HG03432 (cell line): Measurements from ENCODE around the gene SEZ6L2.
"Not testable (repeated sequence)": the region's sequence is repeated elsewhere in the genome, so short reads cannot be mapped to it uniquely, and the experiment has no call there.

ENCODE experiments used
- ATAC-seq: cut with Tn5 transposase; IDR thresholded peaks from one replicate; pipeline ENCODE4 v1.9.1; 2021; ENCODE audit warnings: mild to moderate bottlenecking, moderate library complexity; ENCODE audit not compliant: unreplicated experiment

SEZ6L2 gene

DNA sequence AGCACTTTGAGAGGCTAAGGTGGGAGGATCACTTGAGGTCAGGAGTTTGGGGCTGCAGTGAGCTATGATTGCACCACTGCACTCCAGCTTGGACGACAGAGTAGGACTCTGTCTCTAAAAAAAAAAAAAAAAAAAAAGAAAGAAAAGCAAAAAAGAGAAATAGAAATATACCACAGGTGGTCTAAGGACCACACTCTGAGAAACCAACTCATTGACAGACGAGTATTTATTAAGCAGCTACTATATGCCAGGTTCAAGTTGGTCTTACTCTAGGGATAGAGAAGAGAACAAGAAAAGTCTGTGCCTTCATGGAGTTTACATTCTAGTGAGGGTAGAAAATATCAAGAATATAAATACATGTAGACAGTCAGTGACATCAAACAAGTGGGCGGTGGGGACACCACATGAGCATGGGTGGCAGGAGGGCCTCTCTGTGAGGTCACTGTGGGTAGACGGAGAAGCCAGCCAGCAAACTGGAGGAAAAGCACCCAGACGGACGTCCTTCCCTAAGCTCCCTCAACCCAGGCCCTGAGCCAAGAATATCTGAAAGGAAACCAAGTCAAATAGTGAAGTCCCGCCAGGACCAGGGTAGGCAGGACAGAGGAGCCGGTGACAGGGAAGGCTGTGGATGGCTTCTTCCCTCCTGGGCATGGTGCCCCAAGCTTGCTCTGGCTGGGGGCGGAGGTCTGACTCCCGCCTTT is 41.1 kb downstream of the SEZ6L2 start:
- no peak for ATAC-seq

DNA sequence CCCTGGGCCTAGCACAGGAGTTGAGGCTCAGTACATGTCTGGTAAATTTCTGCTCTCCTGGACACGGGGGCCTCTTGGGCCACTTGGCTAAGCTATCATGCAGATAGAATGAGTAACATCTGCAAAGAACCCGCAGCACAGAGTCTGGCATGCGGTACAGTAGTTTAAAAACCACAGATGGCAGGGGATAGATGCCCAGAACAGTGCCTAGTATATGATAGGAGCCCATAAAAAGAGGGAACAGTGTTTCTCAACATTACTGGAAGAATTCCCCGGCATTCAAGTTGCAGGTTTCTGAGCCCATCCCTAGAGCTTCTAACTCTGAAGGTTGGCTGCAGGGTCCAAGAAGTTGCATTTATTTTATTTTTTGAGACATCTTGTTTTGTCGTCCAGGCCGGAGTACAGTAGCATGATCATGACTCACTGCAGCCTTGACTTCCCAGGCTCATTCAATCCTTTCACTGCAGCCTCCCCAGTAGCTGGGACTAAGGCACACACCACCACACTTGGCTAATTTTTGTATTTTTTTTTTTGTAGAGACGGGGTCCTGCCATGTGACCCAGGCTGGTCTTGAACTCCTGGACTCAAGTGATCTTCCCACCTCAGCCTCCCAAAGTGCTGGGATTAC is 42.1 kb downstream of the SEZ6L2 start:
- ATAC-seq = no peak

DNA sequence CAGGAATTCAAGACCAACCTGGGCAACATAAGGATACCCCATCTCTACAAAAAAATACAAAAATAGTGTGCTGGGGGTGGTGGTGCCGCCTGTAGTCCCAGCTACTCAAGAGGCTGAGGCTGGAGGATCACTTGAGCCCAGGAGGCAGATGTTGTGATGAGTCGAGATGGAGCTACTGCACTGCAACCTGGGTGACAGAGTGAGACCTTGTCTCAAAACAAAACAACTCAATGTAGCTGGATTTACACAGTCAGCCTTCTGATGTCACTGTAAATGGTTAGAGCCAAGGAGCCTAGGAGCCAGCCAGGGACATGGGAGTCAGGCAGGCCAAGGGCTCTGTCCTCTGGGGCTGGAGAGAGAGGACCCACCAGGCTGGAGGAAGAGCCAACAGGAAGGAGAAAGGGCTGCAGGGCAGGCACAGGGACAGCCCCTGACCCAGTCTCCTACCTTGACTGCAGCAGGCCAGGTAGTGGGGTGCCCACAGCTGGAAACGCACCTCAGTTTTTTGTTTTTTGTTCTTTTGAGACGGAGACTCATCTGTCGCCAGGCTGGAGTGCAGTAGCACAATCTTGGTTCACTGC is 44.7 kb downstream of the SEZ6L2 start:
- ATAC-seq = no peak

DNA sequence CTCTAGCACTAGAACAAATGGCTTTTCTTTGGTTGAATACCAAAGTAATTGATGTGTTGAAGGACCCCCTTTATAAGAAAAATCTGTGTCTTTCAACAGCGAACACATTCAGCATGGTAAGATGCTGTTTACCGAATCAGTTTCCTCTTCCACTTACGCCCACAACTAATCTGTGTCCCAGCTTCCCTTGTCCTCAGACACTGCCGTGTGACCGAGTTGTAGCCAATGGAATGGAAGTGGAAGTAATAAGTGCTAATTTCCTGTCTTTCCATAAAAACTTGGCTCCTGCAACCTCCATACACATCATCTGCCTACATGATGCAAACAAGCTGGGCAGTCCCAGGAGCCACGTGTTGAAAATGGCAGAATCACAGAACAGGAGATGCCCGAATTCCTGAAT is 46.7 kb downstream of the SEZ6L2 start:
- ATAC-seq = no peak

DNA sequence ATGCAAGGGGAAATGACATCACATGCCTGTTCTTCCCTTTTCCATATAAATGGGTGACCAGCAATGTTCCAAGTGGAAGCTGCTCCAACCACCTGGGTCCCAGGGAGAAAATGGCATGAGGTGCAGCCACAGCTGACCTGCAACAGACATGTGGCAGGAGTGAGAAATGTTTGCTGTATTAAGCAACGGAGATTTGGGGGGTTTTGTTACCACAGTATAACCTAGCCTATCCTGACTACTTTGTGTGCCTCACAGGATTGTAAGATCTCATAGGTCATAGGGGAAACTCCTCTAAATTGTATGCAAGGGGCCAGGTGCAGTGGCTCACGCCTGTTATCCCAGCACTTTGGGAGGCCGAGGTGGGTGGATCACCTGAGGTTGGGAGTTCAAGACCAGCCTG is 48.4 kb downstream of the SEZ6L2 start:
- no peak for ATAC-seq

DNA sequence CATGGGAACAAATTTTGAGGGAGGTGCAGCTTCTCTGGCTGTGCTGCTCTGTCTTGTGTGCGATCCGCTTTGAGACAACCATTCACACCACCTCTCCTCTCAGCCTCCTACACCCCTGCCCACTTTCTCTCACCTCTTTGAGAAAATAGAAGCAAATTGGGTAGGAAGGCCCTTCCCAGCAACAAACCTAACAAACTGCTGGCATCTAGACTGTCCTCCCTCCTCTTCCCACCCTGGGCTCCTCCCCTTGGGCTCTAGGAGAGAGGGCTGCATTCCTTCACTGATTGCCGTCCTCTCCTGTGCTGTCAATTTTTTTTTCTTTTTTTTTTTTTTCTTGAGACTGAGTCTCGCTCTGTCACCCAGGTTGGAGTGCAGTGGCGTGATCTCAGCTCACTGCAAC is 49.8 kb downstream of the SEZ6L2 start:
- ATAC-seq = no peak

DNA sequence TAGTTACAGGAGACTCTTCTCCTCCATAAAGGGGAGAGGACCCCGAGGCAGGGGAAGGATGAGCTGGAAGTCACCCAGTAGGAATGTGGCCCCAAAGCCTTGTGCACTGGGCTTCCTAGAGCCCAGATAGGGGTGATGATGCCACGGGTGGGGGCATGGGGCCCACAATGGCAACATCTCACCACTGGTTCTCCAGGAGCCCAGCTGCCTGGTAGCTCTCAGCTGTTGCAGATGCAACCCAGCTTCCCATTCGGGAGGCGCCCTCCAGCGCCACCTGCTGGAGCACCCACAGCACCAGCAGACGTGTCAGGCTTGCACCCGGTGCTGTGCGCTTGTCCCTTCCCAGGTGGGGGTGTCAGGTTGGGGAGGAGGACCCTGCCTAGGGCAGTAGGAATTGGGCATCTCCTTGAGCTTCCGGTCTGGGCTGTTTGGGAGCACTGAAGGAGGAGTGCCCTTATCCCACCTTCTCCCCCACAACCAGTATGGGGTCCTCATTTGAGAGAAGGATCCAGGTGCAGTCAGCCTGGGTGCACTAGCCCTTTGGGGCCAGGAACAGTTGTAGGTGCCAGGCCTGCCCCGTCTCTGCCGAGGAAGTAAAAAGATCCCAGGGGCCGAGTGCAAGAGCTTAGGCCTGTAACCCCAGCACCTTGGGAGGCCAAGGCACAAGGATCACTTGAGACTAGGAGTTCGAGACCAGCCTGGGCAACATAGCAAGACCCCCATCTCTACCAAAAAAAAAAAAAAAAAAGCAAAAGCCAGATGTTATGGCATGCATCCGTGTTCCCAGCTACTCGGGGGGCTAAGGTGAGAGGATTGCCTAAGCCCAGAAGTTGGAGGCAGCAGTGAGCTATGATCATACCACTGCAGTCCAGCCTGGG is 50.7 kb downstream of the SEZ6L2 start:
- no peak for ATAC-seq

DNA sequence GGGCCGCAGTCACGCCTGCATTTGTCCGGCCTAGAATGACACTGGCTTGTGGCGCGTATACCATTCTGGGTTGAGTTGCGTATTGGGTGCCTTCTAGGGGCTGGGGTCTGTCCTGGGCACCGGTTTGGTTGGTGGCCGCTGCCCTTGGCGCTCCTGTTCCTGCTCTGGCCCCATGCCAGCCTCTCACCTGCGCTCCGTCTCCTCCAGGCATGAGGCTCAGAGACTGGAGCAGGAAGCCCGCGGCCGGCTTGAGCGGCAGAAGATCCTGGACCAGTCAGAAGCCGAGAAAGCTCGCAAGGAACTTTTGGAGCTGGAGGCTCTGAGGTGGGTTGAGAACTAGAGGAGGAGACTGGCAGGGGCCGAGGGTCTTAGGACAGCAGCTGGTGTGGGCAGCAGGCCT is 53.7 kb downstream of the SEZ6L2 start:
- no peak for ATAC-seq

DNA sequence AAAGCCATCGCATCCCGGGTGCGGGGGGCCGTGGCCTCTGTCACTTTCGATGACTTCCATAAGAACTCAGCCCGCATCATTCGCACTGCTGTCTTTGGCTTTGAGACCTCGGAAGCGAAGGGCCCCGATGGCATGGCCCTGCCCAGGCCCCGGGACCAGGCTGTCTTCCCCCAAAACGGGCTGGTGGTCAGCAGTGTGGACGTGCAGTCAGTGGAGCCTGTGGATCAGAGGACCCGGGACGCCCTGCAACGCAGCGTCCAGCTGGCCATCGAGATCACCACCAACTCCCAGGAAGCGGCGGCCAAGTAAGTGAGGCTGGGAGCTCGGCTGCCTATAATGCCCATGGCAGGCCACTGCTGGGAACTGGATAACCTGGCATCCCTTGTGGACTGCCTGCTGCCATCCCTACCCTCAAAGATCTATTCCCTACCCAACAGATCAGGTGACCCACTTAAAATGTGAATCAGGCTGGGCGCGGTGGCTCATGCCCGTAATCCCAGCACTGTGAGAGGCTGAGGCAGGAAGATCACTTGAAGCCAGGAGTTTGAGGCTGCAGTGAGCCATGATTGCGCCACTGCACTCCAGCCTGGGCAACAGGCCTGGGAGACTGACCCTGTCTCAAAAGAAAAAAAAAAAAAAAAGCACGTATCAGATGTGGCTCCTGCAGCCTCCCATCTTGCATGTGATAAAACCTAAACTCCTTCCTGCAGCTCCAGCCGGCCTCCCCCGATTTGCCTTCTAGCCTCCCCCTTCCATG is 54.6 kb downstream of the SEZ6L2 start:
- ATAC-seq = no peak

DNA sequence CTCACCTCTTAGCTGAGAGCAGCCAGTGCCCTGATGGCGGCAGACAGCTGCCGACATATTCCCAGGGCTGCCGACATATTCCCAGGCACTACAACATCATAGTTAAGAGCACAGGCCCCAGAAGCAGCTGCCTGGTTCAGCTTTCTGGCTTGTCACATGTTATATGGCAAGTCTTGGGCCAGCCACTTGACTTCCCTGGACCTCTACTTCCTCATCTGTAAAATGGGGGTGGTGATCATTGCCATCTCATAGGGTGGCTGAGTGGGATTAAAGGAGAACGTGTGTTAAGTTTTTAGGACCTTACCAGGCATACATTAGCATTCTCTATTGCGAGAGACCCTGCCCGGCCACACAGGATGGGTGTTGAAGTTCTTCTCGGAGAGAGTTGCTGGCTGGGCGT is 55.4 kb downstream of the SEZ6L2 start:
- no peak for ATAC-seq

DNA sequence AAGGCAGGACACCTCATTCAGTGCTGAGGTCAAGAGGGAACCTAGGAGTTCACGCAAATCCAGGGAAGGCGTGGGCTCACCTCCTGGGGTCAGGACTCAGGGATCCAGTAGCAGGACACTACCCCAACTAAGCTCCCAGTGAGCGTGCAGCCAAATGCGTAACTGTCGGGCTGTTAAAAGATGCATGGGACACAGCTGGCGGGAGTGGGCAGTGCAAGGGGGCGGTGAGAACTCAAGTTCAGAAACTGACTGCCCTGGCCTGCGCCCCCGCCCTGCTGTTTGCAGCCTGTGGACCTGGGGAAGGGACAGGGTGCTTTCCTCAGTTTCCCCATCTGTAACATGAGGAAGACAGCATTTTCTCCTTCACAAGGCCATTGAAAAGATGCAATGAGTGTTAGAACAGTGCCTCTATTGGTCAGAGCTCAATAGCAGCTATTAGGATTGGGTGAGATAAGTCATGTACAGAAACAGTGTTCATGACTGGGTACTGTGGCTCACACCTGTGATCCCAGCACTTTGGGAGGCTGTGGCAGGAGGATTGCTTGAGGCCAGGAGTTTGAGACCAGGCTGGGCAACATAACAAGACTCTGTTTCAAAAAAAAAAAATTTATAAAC is 56.5 kb downstream of the SEZ6L2 start:
- ATAC-seq = no peak

DNA sequence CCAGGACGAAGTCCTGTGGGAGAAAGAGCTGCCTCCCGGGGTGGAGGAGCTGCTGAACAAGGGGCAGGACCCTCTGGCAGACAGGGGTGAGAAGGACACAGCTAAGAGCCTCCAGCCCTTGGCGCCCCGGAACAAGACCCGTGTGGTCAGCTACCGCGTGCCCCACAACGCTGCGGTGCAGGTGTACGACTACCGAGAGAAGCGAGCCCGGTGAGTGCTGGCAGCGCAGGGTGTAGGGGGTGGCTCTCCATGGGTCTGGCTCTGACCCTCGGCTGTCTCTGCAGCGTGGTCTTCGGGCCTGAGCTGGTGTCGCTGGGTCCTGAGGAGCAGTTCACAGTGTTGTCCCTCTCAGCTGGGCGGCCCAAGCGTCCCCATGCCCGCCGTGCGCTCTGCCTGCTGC is 57.7 kb downstream of the SEZ6L2 start:
- ATAC-seq = no peak

DNA sequence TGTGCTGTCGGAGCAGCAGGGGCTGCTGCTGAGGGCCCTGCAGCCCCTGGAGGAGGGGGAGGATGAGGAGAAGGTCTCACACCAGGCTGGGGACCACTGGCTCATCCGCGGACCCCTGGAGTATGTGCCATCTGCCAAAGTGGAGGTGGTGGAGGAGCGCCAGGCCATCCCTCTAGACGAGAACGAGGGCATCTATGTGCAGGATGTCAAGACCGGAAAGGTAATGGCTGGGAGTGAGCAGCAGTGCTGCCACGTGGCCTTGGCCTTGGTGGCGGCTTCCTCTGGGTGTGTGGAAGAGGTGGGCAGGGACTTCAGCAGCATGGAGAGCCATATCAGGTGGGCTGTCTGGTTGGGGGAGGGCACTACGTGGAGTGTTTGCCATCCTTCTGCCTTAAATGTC is 59.1 kb downstream of the SEZ6L2 start:
- no peak for ATAC-seq

DNA sequence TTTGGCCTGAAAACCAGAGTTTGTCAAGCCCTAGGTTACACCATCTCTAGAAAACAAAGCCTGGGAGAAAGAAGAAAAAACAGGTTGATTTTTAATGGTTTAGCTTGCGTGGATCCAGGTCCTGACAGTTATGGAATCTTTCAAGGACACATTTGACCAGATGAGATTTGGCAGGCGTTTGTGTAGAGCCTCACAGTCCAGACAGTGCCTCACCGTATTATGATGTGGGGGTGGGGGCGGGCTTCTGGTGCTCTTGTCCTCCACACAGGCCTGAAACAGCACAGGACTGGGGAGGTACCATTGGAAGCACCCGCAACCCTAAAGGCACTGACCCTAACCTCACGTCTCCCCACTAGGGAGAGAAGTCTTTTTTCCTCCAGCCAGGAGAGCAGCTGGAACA is 59.5 kb downstream of the SEZ6L2 start:
- no peak for ATAC-seq

DNA sequence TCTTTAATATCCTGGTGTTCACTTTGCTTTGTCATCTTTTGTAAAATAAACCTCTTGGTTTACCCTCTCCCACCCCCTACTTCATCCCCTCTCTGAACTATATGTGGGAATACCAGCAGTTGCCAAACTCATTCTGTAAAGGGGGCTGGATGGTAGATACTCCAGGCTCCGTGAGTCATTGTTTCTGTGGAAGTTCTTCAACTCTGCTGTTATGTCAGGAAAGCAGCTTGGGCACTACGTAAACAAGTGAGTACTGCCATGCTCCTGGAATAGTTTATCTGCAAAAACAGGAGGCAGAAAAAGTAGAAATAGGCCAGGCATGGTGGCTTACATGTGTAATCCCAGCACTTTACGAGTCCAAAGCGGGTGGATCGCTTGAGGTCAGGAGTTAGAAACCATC is 61.5 kb downstream of the SEZ6L2 start:
- ATAC-seq = no peak

DNA sequence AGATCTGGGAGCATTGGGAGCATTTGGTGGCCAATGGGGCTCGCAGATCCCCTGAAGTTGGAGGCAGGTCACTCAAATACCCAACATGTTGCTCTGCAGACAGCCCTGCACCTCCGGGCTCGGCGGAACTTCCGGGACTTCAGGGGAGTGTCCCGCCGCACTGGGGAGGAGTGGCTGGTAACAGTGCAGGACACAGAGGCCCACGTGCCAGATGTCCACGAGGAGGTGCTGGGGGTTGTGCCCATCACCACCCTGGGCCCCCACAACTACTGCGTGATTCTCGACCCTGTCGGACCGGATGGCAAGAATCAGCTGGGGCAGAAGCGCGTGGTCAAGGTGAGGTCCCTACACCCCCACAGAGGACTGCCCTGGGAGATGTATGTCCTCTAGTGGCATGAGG is 62.7 kb downstream of the SEZ6L2 start:
- no peak for ATAC-seq

DNA sequence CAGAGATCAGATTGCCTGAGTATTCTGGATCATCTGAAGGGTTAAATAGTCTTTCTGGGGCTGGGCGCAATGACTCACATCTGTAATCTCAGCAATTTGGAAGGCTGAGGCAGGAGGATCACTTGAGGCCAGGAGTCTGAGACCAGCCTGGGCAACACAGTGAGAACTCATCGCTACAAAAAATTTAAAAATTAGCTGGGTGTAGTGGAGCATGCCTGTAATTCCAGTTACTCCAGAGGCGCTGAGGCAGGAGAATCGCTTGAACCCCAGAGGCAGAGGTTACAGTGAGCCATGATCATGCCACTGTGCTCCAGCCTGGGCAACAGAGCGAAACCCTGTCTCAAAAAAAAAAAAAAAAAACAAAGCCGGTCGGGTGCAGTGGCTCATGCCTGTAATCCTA is 63.4 kb downstream of the SEZ6L2 start:
- no peak for ATAC-seq

DNA sequence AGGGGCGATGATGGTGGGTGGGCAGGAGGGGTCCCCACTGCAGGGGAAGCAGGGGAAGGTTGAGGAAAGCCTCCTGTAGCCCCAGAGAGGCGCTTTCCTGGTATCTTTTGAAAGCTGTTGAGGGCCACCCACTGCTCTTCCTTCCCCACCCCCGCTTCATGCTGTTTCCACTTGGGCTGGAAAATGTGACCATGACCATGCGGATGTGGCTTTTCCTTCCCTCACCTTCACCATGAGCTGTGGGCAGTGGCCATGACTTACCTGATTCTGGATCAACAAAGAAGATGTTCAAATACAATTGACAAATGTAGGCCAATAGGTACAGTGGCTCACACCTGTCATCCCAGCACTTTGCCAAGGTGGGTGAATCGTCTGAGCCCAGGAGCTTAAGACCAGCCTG is 65.3 kb downstream of the SEZ6L2 start:
- ATAC-seq = no peak

DNA sequence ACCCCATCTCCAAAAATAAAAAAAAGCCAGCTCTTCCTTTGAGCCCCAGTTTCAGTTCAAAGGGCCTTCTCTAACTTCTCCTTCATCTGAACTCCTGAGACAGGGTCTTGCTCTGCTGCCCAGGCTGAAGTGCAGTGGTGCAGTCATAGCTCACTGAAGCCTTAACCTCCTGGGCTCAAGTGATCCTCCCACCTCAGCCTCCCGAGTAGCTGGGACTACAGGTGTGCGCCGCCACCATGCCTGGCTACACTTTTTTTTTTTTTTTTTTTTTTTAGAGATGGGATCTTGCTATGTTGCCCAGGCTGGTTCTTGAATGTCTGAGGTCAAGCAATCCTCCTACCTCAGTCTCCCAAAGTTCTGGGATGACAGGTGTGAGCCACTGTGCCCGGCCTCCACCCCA is 66.1 kb downstream of the SEZ6L2 start:
- not testable (repeated sequence) for ATAC-seq

DNA sequence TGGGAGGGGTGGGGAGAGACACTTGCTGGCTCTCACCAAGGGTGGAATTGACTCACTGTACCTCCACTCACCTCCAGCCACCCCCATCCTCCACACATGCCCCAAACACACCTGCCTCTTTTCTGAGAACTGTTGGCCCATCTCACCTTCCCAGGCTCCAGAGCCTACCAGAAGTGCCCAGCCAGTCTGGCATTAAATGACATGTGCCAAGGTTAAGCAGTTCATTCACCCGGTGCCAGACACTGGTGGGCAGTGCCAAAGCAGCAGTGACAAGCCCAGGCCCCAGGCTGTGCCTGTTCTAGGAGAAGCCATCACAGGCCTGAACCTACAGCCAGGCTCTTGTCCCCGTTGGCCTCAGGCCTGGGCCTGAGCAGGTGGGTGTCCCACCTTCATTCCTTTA is 67.9 kb downstream of the SEZ6L2 start:
- ATAC-seq = no peak

DNA sequence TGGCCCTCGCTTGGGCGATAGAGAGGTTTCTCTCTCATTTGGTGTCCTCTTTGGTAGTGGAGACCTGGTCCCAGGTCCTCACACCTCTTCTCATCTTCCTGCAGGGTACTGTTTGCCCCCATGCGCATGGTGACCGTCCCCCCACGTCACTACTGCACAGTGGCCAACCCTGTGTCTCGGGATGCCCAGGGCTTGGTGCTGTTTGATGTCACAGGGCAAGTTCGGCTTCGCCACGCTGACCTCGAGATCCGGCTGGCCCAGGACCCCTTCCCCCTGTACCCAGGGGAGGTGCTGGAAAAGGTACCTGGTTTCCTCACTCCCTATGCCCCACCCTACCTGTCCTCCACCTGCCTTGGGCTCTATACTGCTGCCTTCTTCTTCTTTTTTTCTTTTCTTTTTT is 68.6 kb downstream of the SEZ6L2 start:
- no peak for ATAC-seq
